HepG2 (cell line): ENCODE measurements around the gene IFIT3. TPM values are rescaled to one million over a fixed set of nuclear protein-coding genes. Genes with fewer than 3 reads are reported as not detected.

Source experiments
- BRD4 ChIP-seq: sonication (generic); formaldehyde crosslinking; IDR thresholded peaks from 2 replicates; pipeline ENCODE4 v1.4.0; 2020; ENCODE audit warnings: missing genetic modification reagents
- CAMTA2 ChIP-seq: sonication (generic); formaldehyde crosslinking; IDR thresholded peaks from 2 replicates; pipeline ENCODE4 v1.4.0; 2020; ENCODE audit warnings: mild to moderate bottlenecking, missing genetic modification reagents, borderline replicate concordance
- ELF4 ChIP-seq: sonication (generic); formaldehyde crosslinking; IDR thresholded peaks from 2 replicates; pipeline ENCODE4 v1.5.0; 2020; ENCODE audit warnings: missing genetic modification reagents, mild to moderate bottlenecking, moderate library complexity, borderline replicate concordance
- ERF ChIP-seq: IDR thresholded peaks from 2 replicates; pipeline ENCODE4 v1.6.1; 2018; ENCODE audit warnings: missing biosample characterization, missing genetic modification reagents
- FOXO1 ChIP-seq: sonication (generic); formaldehyde crosslinking; IDR thresholded peaks from 2 replicates; pipeline ENCODE4 v1.4.0; 2020; ENCODE audit warnings: missing genetic modification reagents
- KAT8 ChIP-seq: IDR thresholded peaks from 2 replicates; pipeline ENCODE4 v1.6.1; 2016; ENCODE audit warnings: missing genetic modification reagents, missing compliant biosample characterization
- MEF2D ChIP-seq: sonication (generic); formaldehyde crosslinking; IDR thresholded peaks from 2 replicates; pipeline ENCODE4 v1.5.1; 2020; ENCODE audit warnings: mild to moderate bottlenecking, missing genetic modification reagents
- PHF20 ChIP-seq: sonication (generic); formaldehyde crosslinking; IDR thresholded peaks from 2 replicates; pipeline ENCODE4 v1.5.0; 2020; ENCODE audit warnings: mild to moderate bottlenecking, missing genetic modification reagents
- RFX3 ChIP-seq: IDR thresholded peaks from 2 replicates; pipeline ENCODE4 v1.6.1; 2016; ENCODE audit warnings: missing biosample characterization, missing genetic modification reagents
- SIX4 ChIP-seq: sonication (generic); formaldehyde crosslinking; IDR thresholded peaks from 2 replicates; pipeline ENCODE4 v1.4.0; 2020; ENCODE audit warnings: missing genetic modification reagents
- TEAD2 ChIP-seq: sonication (generic); formaldehyde crosslinking; IDR thresholded peaks from 2 replicates; pipeline ENCODE4 v1.9.0; 2021; ENCODE audit warnings: missing genetic modification reagents
- ZBTB20 ChIP-seq: sonication (generic); formaldehyde crosslinking; IDR thresholded peaks from 2 replicates; pipeline ENCODE4 v1.8.1; 2023; ENCODE audit warnings: missing genetic modification reagents, low read depth, mild to moderate bottlenecking, borderline replicate concordance
- ZBTB3 ChIP-seq: sonication (generic); formaldehyde crosslinking; IDR thresholded peaks from 2 replicates; pipeline ENCODE4 v1.4.0; 2020; ENCODE audit warnings: low read depth, mild to moderate bottlenecking, moderate library complexity, missing genetic modification reagents, borderline replicate concordance
- ZMYM4 ChIP-seq: sonication (generic); formaldehyde crosslinking; IDR thresholded peaks from 2 replicates; pipeline ENCODE4 v1.8.1; 2023; ENCODE audit warnings: mild to moderate bottlenecking, missing genetic modification reagents
- ZNF205 ChIP-seq: IDR thresholded peaks from 2 replicates; pipeline ENCODE4 v1.6.1; 2018; ENCODE audit warnings: missing biosample characterization, missing genetic modification reagents
- ZNF251 ChIP-seq: sonication (generic); formaldehyde crosslinking; IDR thresholded peaks from 2 replicates; pipeline ENCODE4 v1.9.0; 2021; ENCODE audit warnings: mild to moderate bottlenecking, missing genetic modification reagents
- ZNF253 ChIP-seq: sonication (generic); formaldehyde crosslinking; IDR thresholded peaks from 2 replicates; pipeline ENCODE4 v1.8.0; 2022; ENCODE audit warnings: mild to moderate bottlenecking, missing genetic modification reagents, borderline replicate concordance
- ZNF256 ChIP-seq: sonication (generic); formaldehyde crosslinking; conservative IDR thresholded peaks from 2 replicates; pipeline ENCODE4 v1.4.0; 2020; ENCODE audit warnings: missing genetic modification reagents
- ZNF296 ChIP-seq: sonication (generic); formaldehyde crosslinking; conservative IDR thresholded peaks from 2 replicates; pipeline ENCODE4 v1.5.0; 2020; ENCODE audit warnings: mild to moderate bottlenecking, missing genetic modification reagents
- ZNF720 ChIP-seq: sonication (generic); formaldehyde crosslinking; IDR thresholded peaks from 2 replicates; pipeline ENCODE4 v1.4.0; 2020; ENCODE audit warnings: missing genetic modification reagents
- ZNF724P ChIP-seq: sonication (generic); formaldehyde crosslinking; IDR thresholded peaks from 2 replicates; pipeline ENCODE4 v1.8.0; 2022; ENCODE audit warnings: missing genetic modification reagents, borderline replicate concordance
- ZNF773 ChIP-seq: sonication (generic); formaldehyde crosslinking; IDR thresholded peaks from 2 replicates; pipeline ENCODE4 v1.4.0; 2020; ENCODE audit warnings: missing genetic modification reagents, borderline replicate concordance
- ZNF841 ChIP-seq: sonication (generic); formaldehyde crosslinking; IDR thresholded peaks from 2 replicates; pipeline ENCODE4 v1.8.1; 2023; ENCODE audit warnings: missing genetic modification reagents, borderline replicate concordance
- ZNF850 ChIP-seq: sonication (generic); formaldehyde crosslinking; conservative IDR thresholded peaks from 2 replicates; pipeline ENCODE4 v1.9.0; 2021; ENCODE audit warnings: mild to moderate bottlenecking, missing genetic modification reagents
- polyA plus RNA-seq, 8 experiments: library from polyadenylated mRNA; depleted of rRNA in 3 of 8; stranded (reverse) in 7 of 8; unstranded in 1 of 8; fragments of >200 nt; fragmentation: Illumina TruSeq in 4 of 8; extraction: Trizol in 4 of 8; gene quantifications; 2 replicates each; pipeline versions ENCODE4 v1.2.1 to v1.2.3, GENCODE V29; 2011 to 2016; ENCODE audit warnings: low read depth in 4 of 8, missing spikeins in 1 of 8, mixed read lengths in 1 of 8; ENCODE audit not compliant: insufficient read depth in 1 of 8
- total RNA-seq, 5 experiments: library from RNA; depleted of rRNA; stranded (reverse); fragments of >200 nt; fragmentation: Illumina TruSeq; extraction: Trizol; gene quantifications; 2 replicates each; pipeline ENCODE4 v1.2.3, GENCODE V29; 2016; ENCODE audit warnings: low read depth in 1 of 5
- TF ChIP-seq, protein P1 (sequence below): sonication (generic); formaldehyde crosslinking; IDR thresholded peaks from 2 replicates; pipeline ENCODE4 v1.5.0; 2020; ENCODE audit warnings: mild to moderate bottlenecking, missing genetic modification reagents, borderline replicate concordance
- TF ChIP-seq, protein P2 (sequence below): sonication (generic); formaldehyde crosslinking; IDR thresholded peaks from 2 replicates; pipeline ENCODE4 v1.4.0; 2020; ENCODE audit warnings: missing genetic modification reagents, borderline replicate concordance
- TF ChIP-seq, protein P3 (sequence below): sonication (generic); formaldehyde crosslinking; IDR thresholded peaks from 2 replicates; pipeline ENCODE4 v1.4.0; 2020; ENCODE audit warnings: missing genetic modification reagents

The IFIT3 gene
- total and polyA plus RNA-seq, 2 of the 13 experiments (the other 11 are each of a cell fraction or from before 2014, with no cell fraction given) = 0.48 to 3.1 TPM

DNA sequence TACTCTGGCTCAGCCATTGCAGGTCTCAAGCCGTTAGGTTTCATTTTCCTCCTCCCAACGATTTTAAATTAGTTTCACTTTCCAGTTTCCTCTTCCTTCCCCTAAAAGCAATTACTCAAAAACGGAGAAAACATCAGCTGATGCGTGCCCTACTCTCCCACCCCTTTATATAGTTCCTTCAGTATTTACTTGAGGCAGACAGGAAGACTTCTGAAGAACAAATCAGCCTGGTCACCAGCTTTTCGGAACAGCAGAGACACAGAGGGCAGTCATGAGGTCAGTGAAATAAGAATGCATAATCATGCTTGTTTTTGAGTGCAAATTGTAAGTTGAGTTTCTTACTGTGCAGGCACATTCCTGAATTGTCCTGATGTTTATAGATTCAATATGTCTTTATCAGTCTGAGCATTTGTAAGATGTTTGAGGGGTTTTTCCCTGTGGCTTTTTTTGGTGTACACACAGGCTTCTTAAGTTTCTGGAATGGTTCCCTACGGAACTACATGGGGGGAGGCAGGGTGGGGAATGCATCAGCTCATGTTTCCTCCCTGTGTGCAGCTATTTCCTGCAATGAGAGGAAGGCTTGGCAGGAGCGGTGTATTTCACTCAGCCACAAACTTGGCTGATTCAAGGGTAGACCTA is at the start of gene IFIT3 (continued):
- TF ChIP-seq, protein P1, sequence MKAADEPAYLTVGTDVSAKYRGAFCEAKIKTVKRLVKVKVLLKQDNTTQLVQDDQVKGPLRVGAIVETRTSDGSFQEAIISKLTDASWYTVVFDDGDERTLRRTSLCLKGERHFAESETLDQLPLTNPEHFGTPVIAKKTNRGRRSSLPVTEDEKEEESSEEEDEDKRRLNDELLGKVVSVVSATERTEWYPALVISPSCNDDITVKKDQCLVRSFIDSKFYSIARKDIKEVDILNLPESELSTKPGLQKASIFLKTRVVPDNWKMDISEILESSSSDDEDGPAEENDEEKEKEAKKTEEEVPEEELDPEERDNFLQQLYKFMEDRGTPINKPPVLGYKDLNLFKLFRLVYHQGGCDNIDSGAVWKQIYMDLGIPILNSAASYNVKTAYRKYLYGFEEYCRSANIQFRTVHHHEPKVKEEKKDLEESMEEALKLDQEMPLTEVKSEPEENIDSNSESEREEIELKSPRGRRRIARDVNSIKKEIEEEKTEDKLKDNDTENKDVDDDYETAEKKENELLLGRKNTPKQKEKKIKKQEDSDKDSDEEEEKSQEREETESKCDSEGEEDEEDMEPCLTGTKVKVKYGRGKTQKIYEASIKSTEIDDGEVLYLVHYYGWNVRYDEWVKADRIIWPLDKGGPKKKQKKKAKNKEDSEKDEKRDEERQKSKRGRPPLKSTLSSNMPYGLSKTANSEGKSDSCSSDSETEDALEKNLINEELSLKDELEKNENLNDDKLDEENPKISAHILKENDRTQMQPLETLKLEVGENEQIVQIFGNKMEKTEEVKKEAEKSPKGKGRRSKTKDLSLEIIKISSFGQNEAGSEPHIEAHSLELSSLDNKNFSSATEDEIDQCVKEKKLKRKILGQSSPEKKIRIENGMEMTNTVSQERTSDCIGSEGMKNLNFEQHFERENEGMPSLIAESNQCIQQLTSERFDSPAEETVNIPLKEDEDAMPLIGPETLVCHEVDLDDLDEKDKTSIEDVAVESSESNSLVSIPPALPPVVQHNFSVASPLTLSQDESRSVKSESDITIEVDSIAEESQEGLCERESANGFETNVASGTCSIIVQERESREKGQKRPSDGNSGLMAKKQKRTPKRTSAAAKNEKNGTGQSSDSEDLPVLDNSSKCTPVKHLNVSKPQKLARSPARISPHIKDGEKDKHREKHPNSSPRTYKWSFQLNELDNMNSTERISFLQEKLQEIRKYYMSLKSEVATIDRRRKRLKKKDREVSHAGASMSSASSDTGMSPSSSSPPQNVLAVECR (CRISPR knock-in tag) = peak; percentile 28; the same call in 1 of the 2 replicates
- no peak for TF ChIP-seq ZNF841 (CRISPR knock-in tag)
- TF ChIP-seq, protein P2, sequence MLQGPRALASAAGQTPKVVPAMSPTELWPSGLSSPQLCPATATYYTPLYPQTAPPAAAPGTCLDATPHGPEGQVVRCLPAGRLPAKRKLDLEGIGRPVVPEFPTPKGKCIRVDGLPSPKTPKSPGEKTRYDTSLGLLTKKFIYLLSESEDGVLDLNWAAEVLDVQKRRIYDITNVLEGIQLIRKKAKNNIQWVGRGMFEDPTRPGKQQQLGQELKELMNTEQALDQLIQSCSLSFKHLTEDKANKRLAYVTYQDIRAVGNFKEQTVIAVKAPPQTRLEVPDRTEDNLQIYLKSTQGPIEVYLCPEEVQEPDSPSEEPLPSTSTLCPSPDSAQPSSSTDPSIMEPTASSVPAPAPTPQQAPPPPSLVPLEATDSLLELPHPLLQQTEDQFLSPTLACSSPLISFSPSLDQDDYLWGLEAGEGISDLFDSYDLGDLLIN (CRISPR knock-in tag) = no peak
- TF ChIP-seq ZNF724P (CRISPR knock-in tag) = no peak
- TF ChIP-seq BRD4 = 0 out of 2 replicates have a peak, but pooled peaks have one; percentile 34
- no peak for TF ChIP-seq ZNF251 (CRISPR knock-in tag)
- TF ChIP-seq ZNF253 (CRISPR knock-in tag) = no peak
- no peak for TF ChIP-seq ZBTB3
- no peak for TF ChIP-seq ZNF773 (CRISPR knock-in tag)
- no peak for TF ChIP-seq TEAD2 (CRISPR knock-in tag)
- 0 out of 2 replicates have a peak, but pooled peaks have one; percentile 42 for TF ChIP-seq PHF20 (CRISPR knock-in tag)
- TF ChIP-seq ZNF850 (CRISPR knock-in tag) = no peak
- no peak for TF ChIP-seq ZNF205 (CRISPR knock-in tag)
- no peak for TF ChIP-seq CAMTA2 (CRISPR knock-in tag)
- no peak for TF ChIP-seq FOXO1 (CRISPR knock-in tag)
- no peak for TF ChIP-seq ZNF296 (CRISPR knock-in tag)
- TF ChIP-seq, protein P3, sequence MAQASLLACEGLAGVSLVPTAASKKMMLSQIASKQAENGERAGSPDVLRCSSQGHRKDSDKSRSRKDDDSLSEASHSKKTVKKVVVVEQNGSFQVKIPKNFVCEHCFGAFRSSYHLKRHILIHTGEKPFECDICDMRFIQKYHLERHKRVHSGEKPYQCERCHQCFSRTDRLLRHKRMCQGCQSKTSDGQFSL (CRISPR knock-in tag) = 0 out of 2 replicates have a peak, but pooled peaks have one; percentile 25
- TF ChIP-seq ERF (CRISPR knock-in tag) = 0 out of 2 replicates have a peak, but pooled peaks have one; percentile 14
- no peak for TF ChIP-seq ELF4 (CRISPR knock-in tag)
- TF ChIP-seq ZMYM4 (CRISPR knock-in tag) = no peak
- TF ChIP-seq SIX4 (CRISPR knock-in tag) = peak; percentile 66; the same call in 1 of the 2 replicates
- no peak for TF ChIP-seq MEF2D (CRISPR knock-in tag)
- TF ChIP-seq ZNF720 (CRISPR knock-in tag) = no peak
- no peak for TF ChIP-seq RFX3 (CRISPR knock-in tag)
- TF ChIP-seq ZNF256 (CRISPR knock-in tag) = no peak
- TF ChIP-seq ZBTB20 = no peak
- no peak for TF ChIP-seq KAT8 (CRISPR knock-in tag)
